BE2C (cell line): Measurements from ENCODE around the gene DLGAP4.

Experiments used
- DNase-seq: peaks from one replicate; pipeline ENCODE4 v3.0.0-alpha.2; 2020
- H3K27me3 ChIP-seq: fragments of 250-450 bp; sonication (Bioruptor Pico); 2 replicates; pipeline ENCODE4 v1.5.1; 2020; ENCODE audit warnings: mild to moderate bottlenecking
- H3K36me3 ChIP-seq: fragments of 250-450 bp; sonication (Bioruptor Pico); 2 replicates; pipeline ENCODE4 v1.5.1; 2020; ENCODE audit warnings: mild to moderate bottlenecking
- H3K4me1 ChIP-seq: fragments of 250-450 bp; sonication (Bioruptor Pico); 2 replicates; pipeline ENCODE4 v1.5.1; 2020
- H3K4me3 ChIP-seq: 2 replicates; pipeline ENCODE4 v1.5.1; 2011; ENCODE audit warnings: low read depth, low read length
- H3K9me3 ChIP-seq: fragments of 250-450 bp; sonication (Bioruptor Pico); 2 replicates; pipeline ENCODE4 v1.5.1; 2020
- CTCF ChIP-seq: IDR thresholded peaks from 2 replicates; pipeline ENCODE4 v1.5.1; 2012; ENCODE audit warnings: mild to moderate bottlenecking, low read depth, low read length

The DLGAP4 gene

GRCh38 chr20:36461600-36462439 is 155.7 kb downstream of the DLGAP4 start:
- Histone ChIP-seq H3K4me3 (peak overlapping the region; percentile 97), H3K36me3 (no peaks in the 10 kb centered on the region), H3K9me3 (no peaks in the 10 kb centered on the region), H3K27me3 (no peaks in the 10 kb centered on the region), H3K4me1 (peaks cover 20% of the 10 kb centered on the region)
- TF ChIP-seq CTCF: no peak
- peak; percentile 71 for DNase-seq

GRCh38 chr20:36462440-36463211 is 156.5 kb downstream of the DLGAP4 start:
- Histone ChIP-seq H3K36me3 (no peaks in the 10 kb centered on the region), H3K4me3 (peak overlapping the region; percentile 97), H3K9me3 (no peaks in the 10 kb centered on the region), H3K27me3 (no peaks in the 10 kb centered on the region), H3K4me1 (peaks cover 28% of the 10 kb centered on the region)
- no peak for TF ChIP-seq CTCF
- DNase-seq: peak; percentile 30

- Histone ChIP-seq H3K27me3 (no peaks in the 10 kb centered on the region), H3K9me3 (no peaks in the 10 kb centered on the region), H3K4me3 (peak overlapping the region; percentile 97), H3K4me1 (peaks cover 37% of the 10 kb centered on the region), H3K36me3 (no peaks in the 10 kb centered on the region; the same call in 1 of the 2 replicates)
- DNase-seq: no peak
- no peak for TF ChIP-seq CTCF
Observed at GRCh38 chr20:36463212-36464061, 157.3 kb downstream of the DLGAP4 start.

GRCh38 chr20:36465109-36466080 is 159.3 kb downstream of the DLGAP4 start:
- H3K27me3 ChIP-seq: no peaks in the 10 kb centered on the region
- H3K9me3 ChIP-seq: no peaks in the 10 kb centered on the region
- 0 out of 2 replicates have a peak, but pooled peaks have one; percentile 7 for TF ChIP-seq CTCF
- peaks cover 3% of the 10 kb centered on the region; the same call in 1 of the 2 replicates for H3K36me3 ChIP-seq
- H3K4me3 ChIP-seq: no peak overlapping the region
- peaks cover 48% of the 10 kb centered on the region for H3K4me1 ChIP-seq
- DNase-seq: peak; percentile 52

GRCh38 chr20:36466089-36466488 is 159.9 kb downstream of the DLGAP4 start:
- Histone ChIP-seq H3K4me1 (peaks cover 44% of the 10 kb centered on the region), H3K9me3 (no peaks in the 10 kb centered on the region), H3K36me3 (peaks cover 3% of the 10 kb centered on the region; the same call in 1 of the 2 replicates), H3K27me3 (no peaks in the 10 kb centered on the region), H3K4me3 (no peak overlapping the region)
- no peak for TF ChIP-seq CTCF
- no peak for DNase-seq
